SH-SY5Y (cell line): ENCODE data around the gene ANKLE1.

Source experiments
- GATA2 ChIP-seq: IDR thresholded peaks from 2 replicates; pipeline ENCODE4 v1.6.1; 2011; ENCODE audit warnings: mild to moderate bottlenecking, low read depth, low read length
- GATA3 ChIP-seq: IDR thresholded peaks from 2 replicates; pipeline ENCODE4 v1.6.1; 2011; ENCODE audit warnings: low read depth, mild to moderate bottlenecking, low read length, moderate library complexity

DNA sequence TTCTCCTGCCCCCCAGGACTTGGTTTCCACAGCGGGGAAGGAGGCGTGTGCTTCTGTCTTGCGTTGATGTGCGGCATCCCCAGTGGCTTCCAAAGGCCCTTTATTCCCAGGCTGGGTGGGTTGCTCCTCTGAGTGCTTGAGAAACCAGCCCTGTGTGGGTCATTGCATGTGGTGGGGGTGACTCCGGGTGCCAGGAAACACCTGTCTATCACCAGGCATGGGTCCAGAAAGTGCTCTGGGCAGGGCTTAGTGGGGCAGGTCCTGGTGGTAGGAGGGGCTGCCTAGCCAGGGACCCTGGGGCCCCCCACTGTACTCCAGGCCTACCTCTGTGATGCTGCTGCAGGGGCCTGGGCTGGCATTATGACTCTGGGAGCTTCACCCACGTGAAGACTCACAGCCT, 37.3 kb downstream of the ANKLE1 start:
- no peak for TF ChIP-seq GATA2
- no peak for TF ChIP-seq GATA3
